SU-DHL-6 (cell line): ENCODE data around the gene CRYBA4.

ENCODE experiments used
- H2AFZ ChIP-seq: fragments of 200-600 bp; sonication (generic); 2 replicates; pipeline ENCODE4 v1.6.1; 2014; ENCODE audit warnings: low read depth, mild to moderate bottlenecking, moderate library complexity, mixed read lengths, antibody characterized with exemption, low read length; ENCODE audit not compliant: severe bottlenecking
- H3F3A ChIP-seq: fragments of 200-600 bp; shearing (Covaris generic); 2 replicates; pipeline ENCODE4 v1.6.0; 2016; ENCODE audit warnings: antibody characterized with exemption, mild to moderate bottlenecking; ENCODE audit not compliant: insufficient read depth
- H3K27ac ChIP-seq: fragments of 200-600 bp; sonication (generic); 2 replicates; pipeline ENCODE4 v1.5.1; 2016; ENCODE audit warnings: low read depth, mild to moderate bottlenecking, low read length, moderate library complexity, mixed read lengths
- H3K27me3 ChIP-seq: fragments of 200-600 bp; sonication (generic), shearing (Covaris generic); 2 replicates; pipeline ENCODE4 v1.6.0; 2014; ENCODE audit warnings: mild to moderate bottlenecking, low read length
- H3K36me3 ChIP-seq: fragments of 200-600 bp; sonication (generic); 2 replicates; pipeline ENCODE4 v1.6.1; 2014; ENCODE audit warnings: mild to moderate bottlenecking, low read length, mixed read lengths
- H3K4me2 ChIP-seq: fragments of 300-600, 200-600 bp; shearing (Covaris generic), sonication (generic); 2 replicates; pipeline ENCODE4 v1.6.0; 2014; ENCODE audit warnings: low read length, low read depth, mild to moderate bottlenecking; ENCODE audit not compliant: poor library complexity, severe bottlenecking
- H3K4me3 ChIP-seq: fragments of 200-600 bp; sonication (generic); 2 replicates; pipeline ENCODE4 v1.5.1; 2014; ENCODE audit warnings: antibody characterized with exemption, low read length, mild to moderate bottlenecking, mixed read lengths; ENCODE audit not compliant: insufficient read depth, poor library complexity, severe bottlenecking
- H3K79me2 ChIP-seq: fragments of 200-600 bp; sonication (generic); 2 replicates; pipeline ENCODE4 v1.6.1; 2014; ENCODE audit warnings: mild to moderate bottlenecking, low read length, moderate library complexity; ENCODE audit not compliant: insufficient read depth
- H3K9ac ChIP-seq: fragments of 200-600 bp; sonication (generic); 2 replicates; pipeline ENCODE4 v1.7.0; 2014; ENCODE audit warnings: mild to moderate bottlenecking, low read length
- H3K9me2 ChIP-seq: fragments of 200-600 bp; sonication (generic); replicated peaks from 2 replicates; pipeline ENCODE4 v1.6.1; 2014; ENCODE audit warnings: low read length; ENCODE audit not compliant: insufficient read depth
- H3K9me3 ChIP-seq: fragments of 200-600 bp; sonication (generic); 2 replicates; pipeline ENCODE4 v1.6.1; 2014; ENCODE audit warnings: low read length, mixed read lengths; ENCODE audit not compliant: insufficient read depth
- H4K20me1 ChIP-seq: fragments of 200-600 bp; sonication (generic); 2 replicates; pipeline ENCODE4 v1.6.1; 2014; ENCODE audit warnings: low read depth, mild to moderate bottlenecking, antibody characterized with exemption, low read length, moderate library complexity, mixed read lengths
- CTCF ChIP-seq: fragments of 200-600 bp; sonication (generic); IDR thresholded peaks from one replicate; pipeline ENCODE4 v1.5.1; 2017; ENCODE audit warnings: antibody characterized with exemption, mild to moderate bottlenecking, low read length, moderate library complexity; ENCODE audit not compliant: insufficient read depth, poor library complexity, severe bottlenecking
- EZH2phosphoT487 ChIP-seq: fragments of 200-600 bp; sonication (generic), shearing (Covaris generic); conservative IDR thresholded peaks from 2 replicates; pipeline ENCODE4 v1.6.1; 2018; ENCODE audit warnings: mild to moderate bottlenecking, antibody characterized with exemption, low read length, moderate library complexity, mixed read lengths

The CRYBA4 gene

GRCh38 chr22:26672590-26673468 is 51.1 kb downstream of the CRYBA4 start:
- H3F3A ChIP-seq, result peaks cover 37% of the 10 kb centered on the region
- peak overlapping the region; percentile 83 for H3K9ac ChIP-seq
- no peaks in the 10 kb centered on the region for H4K20me1 ChIP-seq
- H3K4me3 ChIP-seq, result peak overlapping the region; percentile 85
- H3K27ac ChIP-seq, result peak overlapping the region; percentile 93
- TF ChIP-seq CTCF (peak; percentile 24), EZH2phosphoT487 (no peak)
- H3K79me2 ChIP-seq, result peaks cover 42% of the 10 kb centered on the region
- peak overlapping the region; percentile 8 for H2AFZ ChIP-seq
- no peaks in the 10 kb centered on the region for H3K9me2 ChIP-seq
- H3K36me3 ChIP-seq, result no peaks in the 10 kb centered on the region
- no peaks in the 10 kb centered on the region for H3K9me3 ChIP-seq
- no peaks in the 10 kb centered on the region for H3K27me3 ChIP-seq
- peak overlapping the region; percentile 96 for H3K4me2 ChIP-seq

GRCh38 chr22:26673486-26673885 is 51.7 kb downstream of the CRYBA4 start:
- no peaks in the 10 kb centered on the region for H3K27me3 ChIP-seq
- H3K27ac ChIP-seq, result peak overlapping the region; percentile 93
- no peaks in the 10 kb centered on the region for H3K9me3 ChIP-seq
- TF ChIP-seq EZH2phosphoT487 (no peak), CTCF (no peak)
- peaks cover 37% of the 10 kb centered on the region for H3F3A ChIP-seq
- peak overlapping the region; percentile 85 for H3K4me3 ChIP-seq
- peak overlapping the region; percentile 96 for H3K4me2 ChIP-seq
- H3K36me3 ChIP-seq, result no peaks in the 10 kb centered on the region
- no peaks in the 10 kb centered on the region for H4K20me1 ChIP-seq
- H3K79me2 ChIP-seq, result peaks cover 45% of the 10 kb centered on the region
- H3K9ac ChIP-seq, result peak overlapping the region; percentile 83
- H3K9me2 ChIP-seq, result no peaks in the 10 kb centered on the region
- H2AFZ ChIP-seq, result no peak overlapping the region

GRCh38 chr22:26674211-26675190 is 52.7 kb downstream of the CRYBA4 start:
- Histone ChIP-seq H3K4me3 (peak overlapping the region; percentile 85), H3K9ac (peak overlapping the region; percentile 83), H3K27me3 (no peaks in the 10 kb centered on the region), H4K20me1 (no peaks in the 10 kb centered on the region), H3F3A (peaks cover 37% of the 10 kb centered on the region), H3K36me3 (no peaks in the 10 kb centered on the region), H3K27ac (peak overlapping the region; percentile 93), H3K79me2 (peaks cover 53% of the 10 kb centered on the region), H3K4me2 (peak overlapping the region; percentile 96), H3K9me2 (no peaks in the 10 kb centered on the region), H3K9me3 (no peaks in the 10 kb centered on the region), H2AFZ (no peak overlapping the region)
- TF ChIP-seq EZH2phosphoT487, result no peak
